ENCODE measurements around the gene HNF1A. TPM values are rescaled to one million over a fixed set of nuclear protein-coding genes. Genes with fewer than 3 reads are reported as not detected.

HNF1A gene
- total and polyA plus RNA-seq, 2 donors (not counting 1 experiment from before 2014, with no cell fraction given) = not detected

DNA sequence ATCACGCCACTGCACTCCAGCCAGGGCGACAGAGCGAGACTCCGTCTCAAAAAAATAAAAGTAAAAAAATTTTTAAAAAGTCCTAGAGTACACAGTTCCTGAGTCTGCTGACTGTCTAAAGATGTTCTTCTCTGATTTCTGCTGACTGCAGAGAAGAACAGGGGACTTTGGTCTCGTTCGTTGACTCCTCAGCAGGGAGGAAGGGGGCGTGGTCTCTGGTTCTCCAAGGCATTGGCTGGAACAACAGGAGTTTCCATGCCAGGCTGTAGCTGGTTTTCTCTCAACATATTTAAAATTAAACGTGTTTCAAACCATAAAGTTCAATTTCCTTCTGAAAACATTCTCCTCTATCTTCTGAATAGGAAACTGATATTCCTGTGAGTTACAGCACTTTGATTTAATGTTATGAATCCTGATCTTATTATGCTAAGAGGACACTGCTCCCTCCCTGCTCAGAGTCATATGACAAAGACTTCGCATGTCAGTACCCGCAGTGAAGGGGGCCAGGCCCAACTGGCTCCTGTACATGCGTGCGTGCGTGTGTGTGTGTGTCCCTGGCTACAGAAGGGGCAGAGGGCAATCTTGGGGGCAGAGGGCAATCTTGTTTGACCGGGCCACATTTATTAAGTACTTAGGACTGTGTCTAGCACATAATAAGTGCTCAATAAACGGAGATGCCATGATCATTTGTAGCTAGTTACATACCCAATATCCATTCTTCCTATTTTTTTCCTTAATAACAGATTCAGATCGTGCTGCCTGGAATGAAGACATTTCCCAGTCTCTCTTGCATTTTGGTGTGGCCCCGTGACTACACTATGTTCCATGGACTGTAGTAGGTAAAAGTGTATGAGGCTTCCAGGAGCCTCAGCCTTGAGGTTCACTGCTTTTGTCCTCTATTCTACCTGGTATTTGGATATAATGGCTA lies 16.5 kb upstream of the HNF1A start:
- Histone ChIP-seq H3K4me3 (ENCODE audit: control extremely low read depth in 1 of 5, extremely low read depth in 1 of 5, insufficient read depth in 1 of 5, low read depth in 2 of 5, low read length in 4 of 5) (no peak overlapping the region), H3K4me2 (replicated peaks; ENCODE audit: low read depth, low read length, poor library complexity, severe bottlenecking) (no peak overlapping the region), H3K9me3 (ENCODE audit: control extremely low read depth in 1 of 3, control insufficient read depth in 2 of 3, insufficient read depth in 1 of 3, low read length in 2 of 3) (no peaks in the 10 kb centered on the region), H3K36me3 (replicated peaks in 1 of 2; ENCODE audit: control extremely low read depth in 1 of 2, control insufficient read depth in 1 of 2, extremely low read depth in 1 of 2, insufficient read depth in 2 of 2, low read length in 1 of 2) (no peaks in the 10 kb centered on the region), H4K20me1 (ENCODE audit: control insufficient read depth, insufficient read depth, low read length, poor library complexity, severe bottlenecking) (no peaks in the 10 kb centered on the region), H3K4me1 (ENCODE audit: control insufficient read depth in 2 of 2, insufficient read depth in 2 of 2, low read length in 2 of 2) (no peaks in the 10 kb centered on the region), H3K27me3 (replicated peaks in 1 of 4; ENCODE audit: control extremely low read depth in 1 of 4, control insufficient read depth in 3 of 4, insufficient read depth in 4 of 4, low read length in 3 of 4) (peaks cover 0 to 4% (median 0%) of the 10 kb centered on the region in 4 experiments), H3K9ac (ENCODE audit: low read length) (no peak overlapping the region), H3K27ac (ENCODE audit: low read length in 2 of 2) (no peak overlapping the region), H2AFZ (ENCODE audit: insufficient read depth, low read depth, low read length, poor library complexity, severe bottlenecking) (no peak overlapping the region), H3K79me2 (ENCODE audit: control insufficient read depth, insufficient read depth, low read length) (no peaks in the 10 kb centered on the region)
- ChIA-PET CTCF (interaction anchor here (2.0 kb wide), 1 partner anchor 9 kb away, joined by 7 read pairs; no protein-coding TSS in a partner anchor), POLR2A (no interaction called here)
- H3K4me1 Mint-ChIP-seq = no peaks in the 10 kb centered on the region
- H3K27ac Mint-ChIP-seq = no peak overlapping the region
- no peak overlapping the region for H3K4me3 Mint-ChIP-seq
- DNase-seq (no peak), ATAC-seq (ENCODE audit: low read depth) (no peak)
- intact Hi-C loops (cut with micrococcal nuclease) = no loop called here
- 78% methylated on average over 9 of the region's 17 CpGs for WGBS (ENCODE audit: insufficient coverage)
- H3K27me3 Mint-ChIP-seq = no peaks in the 10 kb centered on the region
- no peaks in the 10 kb centered on the region for H3K9me3 Mint-ChIP-seq (ENCODE audit: insufficient read depth)
- TF ChIP-seq, protein P1, sequence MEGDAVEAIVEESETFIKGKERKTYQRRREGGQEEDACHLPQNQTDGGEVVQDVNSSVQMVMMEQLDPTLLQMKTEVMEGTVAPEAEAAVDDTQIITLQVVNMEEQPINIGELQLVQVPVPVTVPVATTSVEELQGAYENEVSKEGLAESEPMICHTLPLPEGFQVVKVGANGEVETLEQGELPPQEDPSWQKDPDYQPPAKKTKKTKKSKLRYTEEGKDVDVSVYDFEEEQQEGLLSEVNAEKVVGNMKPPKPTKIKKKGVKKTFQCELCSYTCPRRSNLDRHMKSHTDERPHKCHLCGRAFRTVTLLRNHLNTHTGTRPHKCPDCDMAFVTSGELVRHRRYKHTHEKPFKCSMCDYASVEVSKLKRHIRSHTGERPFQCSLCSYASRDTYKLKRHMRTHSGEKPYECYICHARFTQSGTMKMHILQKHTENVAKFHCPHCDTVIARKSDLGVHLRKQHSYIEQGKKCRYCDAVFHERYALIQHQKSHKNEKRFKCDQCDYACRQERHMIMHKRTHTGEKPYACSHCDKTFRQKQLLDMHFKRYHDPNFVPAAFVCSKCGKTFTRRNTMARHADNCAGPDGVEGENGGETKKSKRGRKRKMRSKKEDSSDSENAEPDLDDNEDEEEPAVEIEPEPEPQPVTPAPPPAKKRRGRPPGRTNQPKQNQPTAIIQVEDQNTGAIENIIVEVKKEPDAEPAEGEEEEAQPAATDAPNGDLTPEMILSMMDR (IDR thresholded peaks at IDR 0.05) = no peak
- no peak for TF ChIP-seq EZH2 (IDR thresholded peaks at IDR 0.05; ENCODE audit: borderline replicate concordance, insufficient read depth, low read depth, low read length, poor library complexity, severe bottlenecking)

DNA sequence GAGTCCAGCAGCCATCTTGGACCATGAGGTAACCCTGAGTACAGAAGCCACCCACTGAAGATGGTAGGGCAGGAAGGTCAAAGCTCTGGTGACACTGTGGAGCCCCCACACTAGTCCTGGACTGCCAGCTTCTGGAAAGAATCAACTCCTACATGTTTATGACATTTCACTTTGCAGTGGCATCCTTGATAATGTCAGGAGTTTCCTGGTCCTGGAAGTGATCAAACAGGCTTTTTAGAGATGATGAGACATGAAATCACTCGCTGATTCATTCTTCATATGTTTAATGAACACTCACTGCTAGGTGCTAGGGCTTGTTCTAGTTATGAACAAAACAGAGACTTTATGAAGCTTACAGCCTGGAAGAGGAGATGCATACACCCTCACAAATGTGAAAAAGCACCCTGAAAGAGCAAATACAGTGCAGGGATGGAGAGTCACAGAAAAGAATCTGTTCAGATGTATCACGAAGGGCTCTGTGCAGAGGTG lies 15.8 kb upstream of the HNF1A start:
- no peak overlapping the region for H3K9ac ChIP-seq (ENCODE audit: low read length)
- H3K36me3 ChIP-seq (replicated peaks in 1 of 2; ENCODE audit: control extremely low read depth in 1 of 2, control insufficient read depth in 1 of 2, extremely low read depth in 1 of 2, insufficient read depth in 2 of 2, low read length in 1 of 2) = no peaks in the 10 kb centered on the region
- H3K4me2 ChIP-seq (replicated peaks; ENCODE audit: low read depth, low read length, poor library complexity, severe bottlenecking) = no peak overlapping the region
- no peak overlapping the region for H3K27ac ChIP-seq (ENCODE audit: low read length in 2 of 2)
- POLR2A ChIA-PET = no interaction called here
- WGBS (ENCODE audit: insufficient coverage) = no CpG with 5 or more reads among the region's 2 CpGs
- no peak overlapping the region for H2AFZ ChIP-seq (ENCODE audit: insufficient read depth, low read depth, low read length, poor library complexity, severe bottlenecking)
- no peak overlapping the region for H3K4me3 ChIP-seq (ENCODE audit: control extremely low read depth in 1 of 5, extremely low read depth in 1 of 5, insufficient read depth in 1 of 5, low read depth in 2 of 5, low read length in 4 of 5)
- no peaks in the 10 kb centered on the region for H3K9me3 ChIP-seq (ENCODE audit: control extremely low read depth in 1 of 3, control insufficient read depth in 2 of 3, insufficient read depth in 1 of 3, low read length in 2 of 3)
- H3K79me2 ChIP-seq (ENCODE audit: control insufficient read depth, insufficient read depth, low read length) = no peaks in the 10 kb centered on the region
- intact Hi-C loops (cut with micrococcal nuclease) = no loop called here
- H3K9me3 Mint-ChIP-seq (ENCODE audit: insufficient read depth) = no peaks in the 10 kb centered on the region
- TF ChIP-seq, protein P1 (IDR thresholded peaks at IDR 0.05) = no peak
- TF ChIP-seq EZH2 (IDR thresholded peaks at IDR 0.05; ENCODE audit: borderline replicate concordance, insufficient read depth, low read depth, low read length, poor library complexity, severe bottlenecking) = no peak
- H3K27me3 ChIP-seq (replicated peaks in 1 of 4; ENCODE audit: control extremely low read depth in 1 of 4, control insufficient read depth in 3 of 4, insufficient read depth in 4 of 4, low read length in 3 of 4) = peaks cover 0 to 4% (median 0%) of the 10 kb centered on the region in 4 experiments
- H4K20me1 ChIP-seq (ENCODE audit: control insufficient read depth, insufficient read depth, low read length, poor library complexity, severe bottlenecking) = no peaks in the 10 kb centered on the region
- no peak for ATAC-seq (ENCODE audit: low read depth)
- H3K4me3 Mint-ChIP-seq = no peak overlapping the region
- no peak overlapping the region for H3K27ac Mint-ChIP-seq
- H3K4me1 Mint-ChIP-seq = no peaks in the 10 kb centered on the region
- DNase-seq = no peak
- H3K4me1 ChIP-seq (ENCODE audit: control insufficient read depth in 2 of 2, insufficient read depth in 2 of 2, low read length in 2 of 2) = no peaks in the 10 kb centered on the region
- no peaks in the 10 kb centered on the region for H3K27me3 Mint-ChIP-seq
- CTCF ChIA-PET = interaction anchor here (2.0 kb wide), 1 partner anchor 9 kb away, joined by 7 read pairs; no protein-coding TSS in a partner anchor
